Measurements from ENCODE around the gene LRRC49. TPM values are rescaled to one million over a fixed set of nuclear protein-coding genes. Genes with fewer than 3 reads are reported as not detected.

The LRRC49 gene
- total and polyA plus RNA-seq, 10 of the 15 experiments (the other 5 are each of a cell fraction or from before 2014, with no cell fraction given): 1.4 to 3.7 (median 2.9) TPM

GRCh38 chr15:70866982-70867641, 25.5 kb upstream of the LRRC49 start (continued):
- no peak for TF ChIP-seq MEF2B (IDR thresholded peaks at IDR 0.05; ENCODE audit: partially characterized antibody, poor library complexity, severe bottlenecking)

- BruUV-seq (replicated peaks): no TSS peak
- TF ChIP-seq CUX1 (IDR thresholded peaks at IDR 0.05; ENCODE audit: insufficient replicate concordance, low read depth, low read length): no peak
- no peak for TF ChIP-seq CREB1 (IDR thresholded peaks at IDR 0.05; ENCODE audit: low read depth)
- no peak for TF ChIP-seq SP1 (IDR thresholded peaks at IDR 0.05; ENCODE audit: low read depth, low read length)
- no peak for TF ChIP-seq STAT3 (IDR thresholded peaks at IDR 0.05; ENCODE audit: low read depth, low read length)
- TF ChIP-seq YY1 (IDR thresholded peaks at IDR 0.05; ENCODE audit: low read depth, low read length): no peak
- TF ChIP-seq CBX5 (IDR thresholded peaks at IDR 0.05; ENCODE audit: low read depth): no peak
- TF ChIP-seq SMAD1 (IDR thresholded peaks at IDR 0.05; ENCODE audit: low read depth, partially characterized antibody): no peak
- no peak for TF ChIP-seq CBFB (IDR thresholded peaks at IDR 0.05; ENCODE audit: low read depth)
- TF ChIP-seq WRNIP1 (IDR thresholded peaks at IDR 0.05; ENCODE audit: borderline replicate concordance, low read depth, low read length): no peak
- TF ChIP-seq RBBP5 (conservative IDR thresholded peaks at IDR 0.05): no peak
- no peak for TF ChIP-seq FOS (IDR thresholded peaks at IDR 0.05; ENCODE audit: borderline replicate concordance, extremely low read depth, insufficient read length)
- TF ChIP-seq EED (IDR thresholded peaks at IDR 0.05; ENCODE audit: low read depth): no peak
- intact Hi-C loops (cut with micrococcal nuclease; ENCODE audit: unreplicated experiment): no loop called here
- Histone ChIP-seq H4K20me1 (ENCODE audit: control insufficient read depth, insufficient read depth) (no peaks in the 10 kb centered on the region), H3K27me3 (replicated peaks in 1 of 2; ENCODE audit: control insufficient read depth in 2 of 2, insufficient read depth in 2 of 2, low read length in 1 of 2) (no peaks in the 10 kb centered on the region), H2AFZ (ENCODE audit: control insufficient read depth, low read depth, low read length) (no peak overlapping the region), H3K4me1 (ENCODE audit: control insufficient read depth, insufficient read depth, low read length) (peaks cover 6% of the 10 kb centered on the region), H3K9me3 (replicated peaks; ENCODE audit: control insufficient read depth, insufficient read depth, low read length) (no peaks in the 10 kb centered on the region), H3K36me3 (ENCODE audit: control insufficient read depth in 2 of 2, insufficient read depth in 2 of 2, low read length in 1 of 2) (no peaks in the 10 kb centered on the region), H3K4me2 (ENCODE audit: control insufficient read depth, insufficient read depth) (no peak overlapping the region), H3K79me2 (ENCODE audit: control insufficient read depth, insufficient read depth, low read length) (no peaks in the 10 kb centered on the region), H3K9ac (ENCODE audit: control insufficient read depth, insufficient read depth, low read length) (no peak overlapping the region), H3K27ac (ENCODE audit: control insufficient read depth, insufficient read depth) (no peak overlapping the region), H3K4me3 (no peak overlapping the region)
- RAD21 ChIA-PET (ENCODE audit: unreplicated experiment): no interaction called here
- no peak for DNase-seq (ENCODE audit: low read depth, low spot score)
- SMC1A ChIA-PET (ENCODE audit: uncharacterized antibody, unreplicated experiment): no interaction called here
- POLR2A ChIA-PET: no interaction called here
- FAIRE-seq: no peak
- in situ Hi-C loops (cut with MboI): no loop called here
- CTCF ChIA-PET: no interaction called here
- ATAC-seq: no peak
- 82% methylated on average over 6 of the region's 6 CpGs for WGBS (ENCODE audit: insufficient coverage, insufficient replicate concordance, low lambda C conversion rate, missing lambda C conversion rate)
These were observed 24.6 kb upstream of the LRRC49 start for GRCh38 chr15:70867911-70868467.

Data from GM12878 (cell line).